GM12872 (cell line): ENCODE measurements around the gene LFNG.

Source experiments
- TF ChIP-seq, protein P1 (sequence below): IDR thresholded peaks from 3 replicates; pipeline ENCODE4 v1.5.1; 2011; ENCODE audit warnings: low read depth, mild to moderate bottlenecking, low read length, moderate library complexity; ENCODE audit not compliant: insufficient read depth

The LFNG gene

DNA sequence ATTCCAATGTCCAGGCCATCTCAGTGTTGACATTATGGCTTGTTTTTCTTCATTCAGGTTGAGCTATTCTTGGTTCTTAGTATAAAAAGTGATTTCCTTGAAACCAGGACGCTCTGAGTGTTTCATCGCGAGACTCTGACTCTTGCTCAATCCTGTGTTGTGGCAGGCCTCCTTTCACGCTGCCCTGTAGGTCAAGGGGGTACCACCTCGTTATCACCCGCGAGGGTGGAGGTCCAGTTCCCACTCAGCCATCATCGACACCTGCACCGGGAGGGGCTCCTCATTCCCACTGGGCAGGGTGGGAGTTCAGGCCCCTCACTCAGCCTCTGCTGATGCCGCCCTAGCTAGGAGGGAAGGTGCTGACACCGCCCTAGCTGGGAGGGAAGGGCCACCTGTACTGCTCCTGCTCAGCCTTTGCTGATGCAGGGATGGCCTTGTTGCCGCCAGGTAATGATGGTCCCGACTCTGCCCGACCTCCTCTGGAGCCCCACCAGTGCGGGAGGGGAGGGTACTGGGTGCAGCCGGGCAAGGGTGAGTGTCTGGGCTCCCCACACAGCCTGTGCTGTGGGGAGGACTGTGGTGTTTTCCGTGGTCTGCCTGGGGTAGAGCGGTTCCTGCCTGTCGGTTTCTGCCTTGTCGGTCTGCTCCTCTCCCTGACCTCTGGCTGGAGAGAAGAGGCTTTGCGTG is 55.6 kb downstream of the LFNG start:
- TF ChIP-seq, protein P1, sequence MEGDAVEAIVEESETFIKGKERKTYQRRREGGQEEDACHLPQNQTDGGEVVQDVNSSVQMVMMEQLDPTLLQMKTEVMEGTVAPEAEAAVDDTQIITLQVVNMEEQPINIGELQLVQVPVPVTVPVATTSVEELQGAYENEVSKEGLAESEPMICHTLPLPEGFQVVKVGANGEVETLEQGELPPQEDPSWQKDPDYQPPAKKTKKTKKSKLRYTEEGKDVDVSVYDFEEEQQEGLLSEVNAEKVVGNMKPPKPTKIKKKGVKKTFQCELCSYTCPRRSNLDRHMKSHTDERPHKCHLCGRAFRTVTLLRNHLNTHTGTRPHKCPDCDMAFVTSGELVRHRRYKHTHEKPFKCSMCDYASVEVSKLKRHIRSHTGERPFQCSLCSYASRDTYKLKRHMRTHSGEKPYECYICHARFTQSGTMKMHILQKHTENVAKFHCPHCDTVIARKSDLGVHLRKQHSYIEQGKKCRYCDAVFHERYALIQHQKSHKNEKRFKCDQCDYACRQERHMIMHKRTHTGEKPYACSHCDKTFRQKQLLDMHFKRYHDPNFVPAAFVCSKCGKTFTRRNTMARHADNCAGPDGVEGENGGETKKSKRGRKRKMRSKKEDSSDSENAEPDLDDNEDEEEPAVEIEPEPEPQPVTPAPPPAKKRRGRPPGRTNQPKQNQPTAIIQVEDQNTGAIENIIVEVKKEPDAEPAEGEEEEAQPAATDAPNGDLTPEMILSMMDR: no peak

- TF ChIP-seq, protein P1: no peak
Measured at GRCh38 chr7:2575733-2576340, 56.3 kb downstream of the LFNG start.

DNA sequence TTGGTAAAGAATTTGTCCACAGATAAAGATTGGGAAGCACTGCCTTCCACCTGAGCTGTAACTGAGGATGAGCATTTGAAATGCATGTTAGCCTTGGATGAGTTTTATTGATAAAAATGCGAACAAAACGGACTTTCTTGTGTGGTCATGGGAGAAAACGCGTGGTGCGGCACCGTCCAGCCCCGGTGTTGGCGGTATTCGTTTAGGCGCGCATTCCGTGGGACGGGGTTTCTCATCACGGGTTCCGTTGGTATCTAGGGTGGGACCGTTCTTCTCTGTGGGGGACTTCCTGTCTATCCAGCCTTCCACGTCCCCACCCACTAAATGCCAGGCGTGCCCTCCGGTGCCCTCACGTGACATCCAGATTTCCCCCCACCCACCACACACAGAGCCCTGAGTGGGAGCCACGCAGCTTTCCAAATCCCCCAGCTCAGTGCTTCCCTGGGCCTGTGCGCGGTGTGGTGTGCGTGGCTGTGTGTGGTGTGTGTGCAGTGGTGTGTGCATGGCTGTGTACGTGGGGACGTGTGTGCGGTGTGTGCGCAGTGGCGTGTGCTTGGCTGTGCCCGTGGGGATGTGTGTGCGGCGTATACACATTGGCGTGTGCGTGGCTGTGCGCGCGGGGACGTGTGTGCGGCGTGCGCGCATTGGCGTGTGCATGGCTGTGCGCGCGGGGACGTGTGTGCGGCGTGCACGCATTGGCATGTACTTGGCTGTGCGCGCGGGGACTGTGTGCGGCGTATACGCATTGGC is 57.3 kb downstream of the LFNG start:
- TF ChIP-seq, protein P1: no peak
